D341Med (cell line): Measurements from ENCODE around the gene HSP90AB1.
A peak's percentile ranks its signal among the peaks of the same experiment; 100 is the strongest.
"Not testable (repeated sequence)": the region's sequence is repeated elsewhere in the genome, so short reads cannot be mapped to it uniquely, and the experiment has no call there.

Experiments
- DNase-seq: peaks from one replicate; pipeline ENCODE4 v3.0.0; 2012; ENCODE audit warnings: low spot score

Gene HSP90AB1

GRCh38 chr6:44222486-44223318, 24.2 kb upstream of the HSP90AB1 start:
- no peak for DNase-seq

- DNase-seq = peak; percentile 98
Observed at GRCh38 chr6:44223319-44224028, 23.4 kb upstream of the HSP90AB1 start, which contains the start of gene SLC29A1. Gene SLC29A1 (plus strand): TSS chr6:44223595. CDS start chr6:44227314, 3,719 bp downstream.

GRCh38 chr6:44224029-44224964, 22.6 kb upstream of the HSP90AB1 start:
- peak; percentile 55 for DNase-seq

- DNase-seq = no peak
Observed at GRCh38 chr6:44224965-44225305, 22.0 kb upstream of the HSP90AB1 start.

GRCh38 chr6:44225579-44226325, 21.1 kb upstream of the HSP90AB1 start:
- no peak for DNase-seq

- DNase-seq = no peak
Observed at GRCh38 chr6:44226368-44227147, 20.3 kb upstream of the HSP90AB1 start.

- no peak for DNase-seq
Observed at GRCh38 chr6:44227148-44227793, 19.6 kb upstream of the HSP90AB1 start.

GRCh38 chr6:44228031-44228430, 18.9 kb upstream of the HSP90AB1 start:
- no peak for DNase-seq

GRCh38 chr6:44228433-44228832, 18.5 kb upstream of the HSP90AB1 start:
- no peak for DNase-seq

- no peak for DNase-seq
Observed at GRCh38 chr6:44228836-44229235, 18.1 kb upstream of the HSP90AB1 start.

- DNase-seq = no peak
Observed at GRCh38 chr6:44229376-44230033, 17.4 kb upstream of the HSP90AB1 start.

- no peak for DNase-seq
Observed at GRCh38 chr6:44230034-44230675, 16.7 kb upstream of the HSP90AB1 start.

- DNase-seq = not testable (repeated sequence)
Observed at GRCh38 chr6:44231426-44231825, 15.5 kb upstream of the HSP90AB1 start.

GRCh38 chr6:44232676-44233566, 14.0 kb upstream of the HSP90AB1 start:
- DNase-seq = no peak

GRCh38 chr6:44233567-44234100, 13.3 kb upstream of the HSP90AB1 start:
- DNase-seq = no peak

GRCh38 chr6:44234101-44235025, 12.5 kb upstream of the HSP90AB1 start:
- peak; percentile 77 for DNase-seq

GRCh38 chr6:44235269-44235668, 11.6 kb upstream of the HSP90AB1 start:
- DNase-seq = no peak
